ENCODE results near the gene SENP6.

SENP6 gene, protein sequence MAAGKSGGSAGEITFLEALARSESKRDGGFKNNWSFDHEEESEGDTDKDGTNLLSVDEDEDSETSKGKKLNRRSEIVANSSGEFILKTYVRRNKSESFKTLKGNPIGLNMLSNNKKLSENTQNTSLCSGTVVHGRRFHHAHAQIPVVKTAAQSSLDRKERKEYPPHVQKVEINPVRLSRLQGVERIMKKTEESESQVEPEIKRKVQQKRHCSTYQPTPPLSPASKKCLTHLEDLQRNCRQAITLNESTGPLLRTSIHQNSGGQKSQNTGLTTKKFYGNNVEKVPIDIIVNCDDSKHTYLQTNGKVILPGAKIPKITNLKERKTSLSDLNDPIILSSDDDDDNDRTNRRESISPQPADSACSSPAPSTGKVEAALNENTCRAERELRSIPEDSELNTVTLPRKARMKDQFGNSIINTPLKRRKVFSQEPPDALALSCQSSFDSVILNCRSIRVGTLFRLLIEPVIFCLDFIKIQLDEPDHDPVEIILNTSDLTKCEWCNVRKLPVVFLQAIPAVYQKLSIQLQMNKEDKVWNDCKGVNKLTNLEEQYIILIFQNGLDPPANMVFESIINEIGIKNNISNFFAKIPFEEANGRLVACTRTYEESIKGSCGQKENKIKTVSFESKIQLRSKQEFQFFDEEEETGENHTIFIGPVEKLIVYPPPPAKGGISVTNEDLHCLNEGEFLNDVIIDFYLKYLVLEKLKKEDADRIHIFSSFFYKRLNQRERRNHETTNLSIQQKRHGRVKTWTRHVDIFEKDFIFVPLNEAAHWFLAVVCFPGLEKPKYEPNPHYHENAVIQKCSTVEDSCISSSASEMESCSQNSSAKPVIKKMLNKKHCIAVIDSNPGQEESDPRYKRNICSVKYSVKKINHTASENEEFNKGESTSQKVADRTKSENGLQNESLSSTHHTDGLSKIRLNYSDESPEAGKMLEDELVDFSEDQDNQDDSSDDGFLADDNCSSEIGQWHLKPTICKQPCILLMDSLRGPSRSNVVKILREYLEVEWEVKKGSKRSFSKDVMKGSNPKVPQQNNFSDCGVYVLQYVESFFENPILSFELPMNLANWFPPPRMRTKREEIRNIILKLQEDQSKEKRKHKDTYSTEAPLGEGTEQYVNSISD

DNA sequence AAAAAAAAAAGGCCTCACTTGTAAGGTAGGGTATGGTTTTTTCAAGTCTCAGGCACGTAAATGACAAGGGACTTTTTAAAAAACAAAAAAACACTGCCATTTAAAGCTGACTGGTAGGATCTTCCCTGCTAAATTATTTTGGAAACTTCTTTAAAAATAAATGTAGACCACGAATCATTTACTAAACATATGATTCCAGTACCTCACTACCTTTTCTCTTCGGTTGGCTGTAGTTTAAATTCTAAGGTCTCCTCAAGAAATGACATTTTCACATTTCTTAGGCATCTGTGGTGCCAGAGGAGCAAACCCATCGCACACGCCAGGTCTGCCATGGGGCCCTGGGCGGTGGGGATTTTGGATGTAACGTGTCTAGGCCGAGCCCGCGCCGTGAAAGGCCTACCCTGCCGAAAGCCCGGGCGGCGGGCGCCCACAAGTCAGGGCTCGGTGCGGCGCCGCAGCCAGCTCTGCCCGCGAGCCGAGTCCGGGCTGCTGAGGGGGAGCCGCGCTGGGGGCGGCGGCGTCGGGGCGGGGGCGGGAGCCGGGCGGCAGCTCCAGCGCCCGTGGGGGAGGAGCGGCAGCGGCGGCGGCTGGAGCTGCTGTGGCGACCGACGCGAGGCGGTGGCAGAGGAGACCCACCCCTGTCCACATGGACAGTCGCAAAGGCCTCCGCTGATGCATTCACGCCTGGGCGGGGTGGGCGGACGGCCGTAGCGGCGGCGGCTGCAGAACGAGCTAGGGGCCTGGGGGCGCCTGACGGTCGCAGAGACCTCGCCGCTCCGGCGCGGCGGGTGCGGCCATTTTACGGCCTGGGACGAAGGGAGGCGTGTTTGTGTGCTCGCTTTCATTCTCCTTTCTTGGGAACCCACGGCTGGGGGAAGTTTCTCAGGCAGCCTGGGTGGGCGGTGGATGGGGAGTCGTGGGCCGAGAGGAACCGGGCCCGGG lies at the start of gene SENP6:
Gene SENP6, plus strand, starts transcription at position 577 of the 942 bp plus-strand sequence. CDS start 645 bp downstream, outside the sequence.
- TF ChIP-seq, protein P1, sequence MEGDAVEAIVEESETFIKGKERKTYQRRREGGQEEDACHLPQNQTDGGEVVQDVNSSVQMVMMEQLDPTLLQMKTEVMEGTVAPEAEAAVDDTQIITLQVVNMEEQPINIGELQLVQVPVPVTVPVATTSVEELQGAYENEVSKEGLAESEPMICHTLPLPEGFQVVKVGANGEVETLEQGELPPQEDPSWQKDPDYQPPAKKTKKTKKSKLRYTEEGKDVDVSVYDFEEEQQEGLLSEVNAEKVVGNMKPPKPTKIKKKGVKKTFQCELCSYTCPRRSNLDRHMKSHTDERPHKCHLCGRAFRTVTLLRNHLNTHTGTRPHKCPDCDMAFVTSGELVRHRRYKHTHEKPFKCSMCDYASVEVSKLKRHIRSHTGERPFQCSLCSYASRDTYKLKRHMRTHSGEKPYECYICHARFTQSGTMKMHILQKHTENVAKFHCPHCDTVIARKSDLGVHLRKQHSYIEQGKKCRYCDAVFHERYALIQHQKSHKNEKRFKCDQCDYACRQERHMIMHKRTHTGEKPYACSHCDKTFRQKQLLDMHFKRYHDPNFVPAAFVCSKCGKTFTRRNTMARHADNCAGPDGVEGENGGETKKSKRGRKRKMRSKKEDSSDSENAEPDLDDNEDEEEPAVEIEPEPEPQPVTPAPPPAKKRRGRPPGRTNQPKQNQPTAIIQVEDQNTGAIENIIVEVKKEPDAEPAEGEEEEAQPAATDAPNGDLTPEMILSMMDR (IDR thresholded peaks at IDR 0.05; ENCODE audit: low read length, missing control alignments) = no peak
- peak; percentile 76 for DNase-seq (ENCODE audit: low read depth)
- peak within 1 kb of the TSS; percentile 75 for H3K4me3 ChIP-seq (replicated peaks; ENCODE audit: low read depth, low read length)

DNA sequence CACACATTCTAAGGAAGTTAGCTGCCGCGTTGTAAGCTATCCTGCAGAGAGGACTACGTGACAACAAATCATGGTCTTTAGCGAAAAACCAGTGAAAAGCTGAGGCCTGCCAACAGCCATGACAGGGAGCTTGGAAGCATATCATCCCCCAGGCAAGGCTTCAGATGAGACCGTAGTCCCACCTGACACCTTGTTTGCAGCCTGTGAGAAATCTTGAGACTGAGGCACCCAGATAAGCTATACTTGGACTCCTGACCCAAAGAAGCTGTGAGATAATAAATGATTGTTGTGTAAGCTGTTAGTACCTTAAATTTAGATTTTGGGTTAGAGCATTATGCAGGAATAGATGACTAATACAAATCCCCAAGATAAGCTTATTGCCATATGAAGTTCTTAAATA lies 45.4 kb upstream of the SENP6 start:
- no peak overlapping the region for H3K4me3 ChIP-seq (replicated peaks; ENCODE audit: low read depth, low read length)
- no peak for DNase-seq (ENCODE audit: low read depth)
- TF ChIP-seq, protein P1 (IDR thresholded peaks at IDR 0.05; ENCODE audit: low read length, missing control alignments) = no peak

DNA sequence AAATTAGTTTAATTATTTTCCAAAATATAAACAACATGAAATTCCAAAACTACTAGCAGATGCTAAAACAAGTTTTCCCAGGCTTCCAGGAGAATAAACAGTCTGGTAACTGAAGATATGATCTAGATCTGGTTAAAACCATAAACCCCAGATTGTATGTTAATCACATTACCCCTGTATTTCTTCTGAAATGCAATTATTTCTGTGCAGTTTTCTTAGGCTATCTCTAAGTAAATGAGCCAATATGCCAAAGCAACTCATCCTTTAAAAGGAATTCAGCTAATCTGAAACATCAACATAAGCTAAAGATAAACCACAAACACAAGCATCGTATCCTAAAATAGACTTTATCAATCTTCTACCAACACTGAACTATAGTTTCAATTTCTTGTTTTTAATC lies 44.6 kb upstream of the SENP6 start:
- DNase-seq (ENCODE audit: low read depth) = no peak
- no peak overlapping the region for H3K4me3 ChIP-seq (replicated peaks; ENCODE audit: low read depth, low read length)
- TF ChIP-seq, protein P1 (IDR thresholded peaks at IDR 0.05; ENCODE audit: low read length, missing control alignments) = no peak

DNA sequence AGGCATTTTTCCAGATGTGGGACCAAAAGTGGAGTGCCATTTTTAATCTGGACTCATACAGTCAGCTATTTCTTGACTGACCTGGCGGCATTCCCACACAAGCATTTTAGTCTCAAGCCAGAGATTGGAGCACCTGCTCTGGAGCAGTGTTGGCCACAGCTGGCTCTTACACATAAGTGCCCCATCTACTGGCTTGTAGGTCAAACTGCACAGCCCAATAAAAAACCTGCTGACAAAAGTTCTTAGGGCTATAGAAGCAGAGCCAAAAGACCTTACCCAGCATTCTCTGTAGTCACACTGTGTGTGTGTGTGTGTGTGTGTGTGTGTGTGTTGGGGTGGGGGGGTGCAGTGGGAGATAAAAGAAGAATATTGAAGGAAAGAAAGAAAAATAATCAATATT lies 38.6 kb upstream of the SENP6 start:
- TF ChIP-seq, protein P1 (IDR thresholded peaks at IDR 0.05; ENCODE audit: low read length, missing control alignments) = peak; percentile 59
- no peak overlapping the region for H3K4me3 ChIP-seq (replicated peaks; ENCODE audit: low read depth, low read length)
- peak; percentile 57 for DNase-seq (ENCODE audit: low read depth)

DNA sequence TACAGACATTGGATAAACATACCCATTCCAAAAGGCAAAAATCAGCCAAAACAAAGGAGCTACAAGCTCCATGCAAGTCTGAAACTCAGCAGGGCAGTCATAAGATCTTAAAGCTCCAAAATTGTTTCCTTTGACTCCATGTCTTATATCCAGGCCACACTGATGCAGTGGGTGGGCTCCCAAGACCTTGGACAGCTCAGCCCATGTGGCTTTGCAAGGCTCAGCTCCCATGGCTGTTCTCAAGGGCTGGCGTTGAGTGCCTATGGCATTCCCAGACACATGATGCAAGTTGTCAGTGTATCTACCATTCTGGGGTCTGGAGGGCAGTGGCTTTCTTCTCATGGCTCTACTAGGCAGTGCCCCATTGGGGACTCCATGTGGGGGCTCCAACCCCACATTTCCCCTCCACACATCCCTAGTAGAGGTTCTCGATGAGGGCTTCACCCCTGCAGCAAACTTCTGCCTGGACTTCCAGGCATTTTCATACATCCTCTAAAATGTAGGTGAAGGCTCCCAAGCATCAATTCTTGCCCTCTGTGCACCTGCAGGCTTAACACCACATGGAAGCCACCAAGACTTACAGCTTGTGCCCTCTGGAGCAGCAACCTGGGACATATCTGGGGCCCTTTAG lies 35.4 kb upstream of the SENP6 start:
- DNase-seq (ENCODE audit: low read depth) = no peak
- TF ChIP-seq, protein P1 (IDR thresholded peaks at IDR 0.05; ENCODE audit: low read length, missing control alignments) = no peak
- no peak overlapping the region for H3K4me3 ChIP-seq (replicated peaks; ENCODE audit: low read depth, low read length)

Data from fibroblast of pulmonary artery (primary cell).